ENCODE data around the gene EEF1E1. TPM values are rescaled to one million over a fixed set of nuclear protein-coding genes. Genes with fewer than 3 reads are reported as not detected.

The EEF1E1 gene
- total and polyA plus RNA-seq, 2 of the 8 experiments (the other 6 are each of a cell fraction or from before 2014, with no cell fraction given), result 96.8 to 112 TPM

DNA sequence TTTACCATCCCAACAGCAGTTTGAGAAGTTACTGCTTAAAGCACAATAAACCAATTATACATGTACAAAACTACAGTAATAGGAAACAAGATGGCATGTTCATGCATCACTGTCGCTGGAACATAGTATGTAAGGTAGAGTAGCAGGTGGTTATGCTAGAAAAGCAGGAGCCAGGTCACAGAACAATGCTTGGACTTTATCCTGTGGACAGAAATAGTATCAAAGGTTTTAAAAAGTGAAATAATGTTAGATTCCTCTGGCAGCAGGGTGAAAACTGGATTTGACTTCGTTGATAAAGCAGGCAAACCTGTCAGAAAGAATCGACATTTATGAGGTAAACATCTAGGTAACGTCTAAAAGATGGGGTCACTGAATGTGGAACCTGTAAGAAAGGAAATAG lies 40.6 kb downstream of the EEF1E1 start (continued):
- TF ChIP-seq, protein P1, sequence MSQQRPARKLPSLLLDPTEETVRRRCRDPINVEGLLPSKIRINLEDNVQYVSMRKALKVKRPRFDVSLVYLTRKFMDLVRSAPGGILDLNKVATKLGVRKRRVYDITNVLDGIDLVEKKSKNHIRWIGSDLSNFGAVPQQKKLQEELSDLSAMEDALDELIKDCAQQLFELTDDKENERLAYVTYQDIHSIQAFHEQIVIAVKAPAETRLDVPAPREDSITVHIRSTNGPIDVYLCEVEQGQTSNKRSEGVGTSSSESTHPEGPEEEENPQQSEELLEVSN (IDR thresholded peaks at IDR 0.05), result no peak
- TF ChIP-seq MAFK (IDR thresholded peaks at IDR 0.05; ENCODE audit: low read depth, low read length) (no peak), RNF2 (IDR thresholded peaks at IDR 0.05; ENCODE audit: borderline replicate concordance, low read depth, low read length, missing control alignments, poor library complexity, severe bottlenecking) (no peak), SAP30 (IDR thresholded peaks at IDR 0.05; ENCODE audit: insufficient read depth, insufficient replicate concordance, low read length) (no peak), HDAC2 (IDR thresholded peaks at IDR 0.05; ENCODE audit: borderline replicate concordance in 1 of 2, low read depth in 2 of 2, low read length in 2 of 2) (no peak)
